ENCODE data around the gene TANGO2.

TANGO2 gene

DNA sequence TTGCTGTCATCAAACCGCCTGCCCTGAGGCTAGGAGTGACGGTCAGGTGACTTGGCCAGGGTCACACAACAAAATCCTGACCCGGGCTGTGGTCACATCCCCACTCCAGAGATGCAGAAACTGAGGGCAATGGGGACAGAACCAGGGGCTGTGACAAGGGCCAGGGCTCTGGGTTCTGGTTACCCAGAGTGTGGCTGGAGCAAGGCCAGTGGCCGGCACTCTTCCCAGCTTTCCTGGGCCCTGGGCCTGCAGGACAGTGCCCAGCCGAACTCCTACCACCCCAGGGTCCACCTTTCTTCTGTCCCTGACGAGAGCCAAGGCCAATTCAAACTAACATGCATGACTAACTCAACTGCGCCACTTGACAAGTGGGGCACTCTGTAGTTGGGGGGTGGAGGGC is 40.1 kb upstream of the TANGO2 start:
- Mint-ChIP-seq H3K4me1 (no peaks in the 10 kb centered on the region), H3K36me3 (no peaks in the 10 kb centered on the region), H3K4me3 (no peak overlapping the region), H3K9me3 (no peaks in the 10 kb centered on the region), H3K27ac (no peak overlapping the region)
- no peak for ATAC-seq
- no peak for DNase-seq (ENCODE audit: low spot score in 2 of 2)

DNA sequence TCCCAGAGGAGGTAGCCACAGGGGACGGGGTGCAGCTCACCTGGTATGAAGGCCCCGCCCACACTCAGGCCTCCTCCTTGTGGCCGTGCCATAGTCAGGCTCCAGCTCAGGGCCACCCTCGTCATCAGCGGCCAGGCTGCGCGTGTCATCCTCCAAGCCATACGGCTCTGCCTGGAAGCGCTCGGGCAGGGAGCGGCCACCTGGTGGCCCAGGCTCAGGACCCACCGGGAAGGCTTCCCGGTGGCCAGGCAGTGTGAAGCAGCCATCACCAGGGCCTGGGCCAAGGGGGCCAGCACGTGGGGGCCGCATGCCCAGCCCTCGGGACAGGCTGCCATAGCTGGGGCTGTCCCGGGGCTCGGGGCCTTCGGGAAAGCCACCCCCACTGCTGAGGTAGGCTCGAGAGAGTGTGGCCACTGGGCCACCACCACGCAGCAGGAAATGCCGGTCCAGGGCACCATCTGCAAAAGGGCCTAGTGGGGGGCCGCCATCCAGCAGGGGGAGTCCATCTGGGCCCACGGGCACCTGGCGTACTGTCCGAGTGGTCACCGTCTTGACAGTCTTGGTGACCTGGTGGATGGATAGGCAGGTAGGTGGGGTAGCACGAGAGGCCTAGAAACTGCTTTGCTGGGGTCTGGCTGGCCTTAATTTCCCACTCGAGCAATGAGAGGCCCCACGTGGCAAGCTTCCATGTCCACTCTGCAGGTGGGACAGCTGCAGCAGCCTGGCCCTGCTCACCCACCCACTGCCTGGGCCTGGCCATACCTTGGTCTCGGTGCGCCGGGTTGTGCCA is 39.5 kb upstream of the TANGO2 start:
- Mint-ChIP-seq H3K9me3 (no peaks in the 10 kb centered on the region), H3K36me3 (no peaks in the 10 kb centered on the region), H3K4me1 (no peaks in the 10 kb centered on the region), H3K4me3 (no peak overlapping the region), H3K27ac (no peak overlapping the region)
- DNase-seq (ENCODE audit: low spot score in 2 of 2): no peak
- no peak for ATAC-seq

GRCh38 chr22:19981961-19982920 is 38.7 kb upstream of the TANGO2 start:
- Mint-ChIP-seq H3K36me3 (no peaks in the 10 kb centered on the region), H3K4me3 (no peak overlapping the region), H3K4me1 (no peaks in the 10 kb centered on the region), H3K27ac (no peak overlapping the region), H3K9me3 (no peaks in the 10 kb centered on the region)
- ATAC-seq (no peak), DNase-seq (ENCODE audit: low spot score in 2 of 2) (no peak)

DNA sequence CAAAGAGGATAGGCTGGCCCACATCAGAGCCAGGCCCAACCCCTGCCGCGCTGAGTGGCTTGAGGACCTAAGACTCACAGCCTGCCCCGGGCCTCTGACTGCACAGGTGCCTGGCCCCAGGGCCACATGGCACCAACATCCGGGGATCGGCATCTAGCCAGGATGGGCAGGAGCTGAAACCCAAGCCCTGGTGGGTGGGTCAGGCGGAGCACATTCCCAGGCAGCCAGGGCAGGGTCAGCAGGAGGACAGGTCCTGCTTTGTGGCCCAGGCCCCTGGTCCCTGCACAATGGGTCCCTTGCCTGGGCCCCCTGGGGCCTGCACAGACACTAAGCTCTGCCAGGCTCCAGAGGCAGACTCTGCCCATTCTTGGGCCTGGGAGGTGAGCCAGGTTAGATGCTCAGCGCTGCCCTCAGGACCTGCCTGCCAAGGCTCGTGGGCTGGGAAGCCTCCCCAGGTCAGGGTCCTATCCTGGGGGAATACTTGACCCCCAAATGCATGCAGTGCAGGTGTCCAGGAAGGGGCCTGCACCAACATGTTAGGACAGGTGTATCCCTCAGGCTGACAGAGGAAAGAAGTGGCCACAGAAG is 37.8 kb upstream of the TANGO2 start:
- no peaks in the 10 kb centered on the region for H3K36me3 Mint-ChIP-seq
- H3K4me3 Mint-ChIP-seq: no peak overlapping the region
- H3K9me3 Mint-ChIP-seq: no peaks in the 10 kb centered on the region
- no peaks in the 10 kb centered on the region for H3K4me1 Mint-ChIP-seq
- DNase-seq (ENCODE audit: low spot score in 2 of 2) (no peak), ATAC-seq (no peak)
- H3K27ac Mint-ChIP-seq: no peak overlapping the region

DNA sequence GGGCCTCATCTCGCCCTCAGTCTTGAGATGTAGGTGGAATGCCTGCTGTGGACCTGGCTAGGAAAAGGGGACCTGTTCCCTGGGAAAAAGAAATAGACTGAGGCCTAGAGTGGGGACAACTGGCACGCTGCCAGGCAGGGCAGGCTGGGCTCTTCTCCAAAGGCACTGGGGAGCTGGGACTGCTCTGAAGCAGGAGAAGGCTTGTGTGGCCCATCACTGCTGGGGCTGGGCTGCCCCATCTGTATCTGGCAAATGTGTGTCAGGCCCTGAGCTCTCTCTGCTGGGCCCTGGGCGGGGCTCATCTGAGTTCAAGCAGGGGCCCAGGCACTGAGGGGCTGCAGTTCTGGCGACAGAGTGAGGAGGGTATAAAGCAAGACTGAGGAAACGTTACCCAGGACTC is 37.2 kb upstream of the TANGO2 start:
- H3K36me3 Mint-ChIP-seq: no peaks in the 10 kb centered on the region
- ATAC-seq (no peak), DNase-seq (ENCODE audit: low spot score in 2 of 2) (no peak)
- H3K27ac Mint-ChIP-seq: no peak overlapping the region
- no peaks in the 10 kb centered on the region for H3K9me3 Mint-ChIP-seq
- no peak overlapping the region for H3K4me3 Mint-ChIP-seq
- H3K4me1 Mint-ChIP-seq: no peaks in the 10 kb centered on the region

DNA sequence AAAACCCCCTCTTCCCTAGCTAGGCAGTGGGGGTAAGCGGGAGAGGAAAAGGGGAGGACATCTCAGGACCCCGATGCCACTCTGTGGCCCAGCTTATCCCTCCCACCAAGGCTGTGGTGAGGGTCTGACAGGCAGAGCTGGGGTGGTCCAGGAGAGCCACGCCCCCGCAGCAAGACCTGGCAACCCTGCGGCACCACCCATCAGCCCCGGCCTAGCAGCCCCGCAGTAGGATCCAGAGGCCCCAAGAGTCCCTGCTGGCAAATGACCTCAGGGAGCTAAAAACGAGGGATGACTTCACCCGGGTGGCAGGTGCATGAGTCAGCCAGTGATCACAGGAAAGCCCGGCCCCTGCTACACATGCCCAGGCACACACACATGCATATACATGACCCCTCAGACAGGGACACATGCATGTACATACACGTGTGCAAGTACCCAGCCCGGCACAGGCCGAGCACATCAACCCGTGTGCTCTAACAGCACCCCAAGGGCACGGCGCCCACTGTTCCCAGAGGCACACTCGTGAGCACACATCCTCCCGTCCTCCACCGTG is 36.6 kb upstream of the TANGO2 start:
- DNase-seq (ENCODE audit: low spot score in 2 of 2): no peak
- Mint-ChIP-seq H3K9me3 (no peaks in the 10 kb centered on the region), H3K27ac (no peak overlapping the region), H3K4me3 (no peak overlapping the region), H3K4me1 (no peaks in the 10 kb centered on the region), H3K36me3 (no peaks in the 10 kb centered on the region)
- ATAC-seq: peak; percentile 51

GRCh38 chr22:19984851-19985811 is 35.8 kb upstream of the TANGO2 start:
- H3K27ac Mint-ChIP-seq: no peak overlapping the region
- no peaks in the 10 kb centered on the region for H3K9me3 Mint-ChIP-seq
- ATAC-seq: no peak
- no peak overlapping the region for H3K4me3 Mint-ChIP-seq
- no peak for DNase-seq (ENCODE audit: low spot score in 2 of 2)
- no peaks in the 10 kb centered on the region for H3K4me1 Mint-ChIP-seq
- H3K36me3 Mint-ChIP-seq: no peaks in the 10 kb centered on the region

GRCh38 chr22:19986011-19986409 is 34.9 kb upstream of the TANGO2 start:
- DNase-seq (ENCODE audit: low spot score in 2 of 2) (no peak), ATAC-seq (no peak)
- no peak overlapping the region for H3K27ac Mint-ChIP-seq
- H3K9me3 Mint-ChIP-seq: no peaks in the 10 kb centered on the region
- H3K4me1 Mint-ChIP-seq: no peaks in the 10 kb centered on the region
- H3K4me3 Mint-ChIP-seq: peak overlapping the region; percentile 32
- no peaks in the 10 kb centered on the region for H3K36me3 Mint-ChIP-seq

DNA sequence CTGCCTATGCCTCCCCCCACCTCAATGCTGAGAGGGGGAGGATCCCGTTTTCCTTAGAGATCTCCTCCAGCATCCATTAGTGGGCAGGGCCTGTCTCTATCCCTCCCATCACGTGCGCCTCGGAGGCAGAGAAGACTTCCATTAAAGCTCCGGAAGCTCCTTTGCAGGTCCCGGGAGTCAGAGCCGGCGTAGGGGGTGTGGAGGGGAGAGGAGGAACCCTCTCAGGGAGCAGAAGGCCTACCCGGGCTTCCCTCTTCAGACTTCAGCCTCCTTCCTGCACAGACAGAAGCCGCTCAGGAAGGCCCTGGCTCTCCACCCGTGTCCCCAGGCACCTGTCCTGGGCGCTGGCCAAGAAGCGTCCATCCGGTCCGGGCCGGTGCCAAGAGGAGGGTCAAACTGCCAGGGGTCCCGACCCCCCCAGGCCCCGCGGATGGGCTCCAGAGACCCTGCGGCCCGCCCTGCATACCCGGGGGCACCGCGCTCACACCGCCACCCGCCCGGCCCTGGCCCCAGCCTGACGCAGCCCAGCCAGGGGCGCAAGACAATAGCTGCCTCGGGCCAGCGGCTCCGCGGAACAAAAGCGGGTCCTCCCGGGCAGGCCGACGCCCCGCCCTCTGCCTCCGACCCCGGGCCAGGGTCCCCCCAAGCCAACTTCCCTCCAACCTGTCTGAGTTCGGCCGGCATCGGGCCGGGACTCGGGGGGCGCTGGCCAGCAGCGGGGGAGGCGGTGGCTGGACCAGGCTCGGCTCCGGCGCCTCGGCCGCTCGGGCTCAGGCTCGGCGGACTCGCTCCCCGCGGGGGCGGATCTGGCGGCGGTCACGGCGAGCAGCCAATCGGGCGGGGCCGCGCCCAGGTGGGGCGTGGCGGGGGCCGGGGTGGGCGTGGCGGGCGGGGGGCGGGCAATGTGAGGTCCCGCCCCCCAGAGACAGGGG is 34.2 kb upstream of the TANGO2 start:
- no peaks in the 10 kb centered on the region for H3K36me3 Mint-ChIP-seq
- ATAC-seq (peak; percentile 80), DNase-seq (ENCODE audit: low spot score in 2 of 2) (peak; percentile 70 to 78)
- H3K27ac Mint-ChIP-seq: no peak overlapping the region
- H3K4me1 Mint-ChIP-seq: no peaks in the 10 kb centered on the region
- H3K9me3 Mint-ChIP-seq: no peaks in the 10 kb centered on the region
- peak overlapping the region; percentile 41 for H3K4me3 Mint-ChIP-seq

GRCh38 chr22:19987394-19988306 is 33.3 kb upstream of the TANGO2 start:
- Mint-ChIP-seq H3K36me3 (no peaks in the 10 kb centered on the region), H3K4me3 (peak overlapping the region; percentile 41), H3K27ac (no peak overlapping the region), H3K9me3 (no peaks in the 10 kb centered on the region), H3K4me1 (no peaks in the 10 kb centered on the region)
- no peak for ATAC-seq
- no peak for DNase-seq (ENCODE audit: low spot score in 2 of 2)

GRCh38 chr22:19988331-19988808 is 32.5 kb upstream of the TANGO2 start:
- no peaks in the 10 kb centered on the region for H3K9me3 Mint-ChIP-seq

DNA sequence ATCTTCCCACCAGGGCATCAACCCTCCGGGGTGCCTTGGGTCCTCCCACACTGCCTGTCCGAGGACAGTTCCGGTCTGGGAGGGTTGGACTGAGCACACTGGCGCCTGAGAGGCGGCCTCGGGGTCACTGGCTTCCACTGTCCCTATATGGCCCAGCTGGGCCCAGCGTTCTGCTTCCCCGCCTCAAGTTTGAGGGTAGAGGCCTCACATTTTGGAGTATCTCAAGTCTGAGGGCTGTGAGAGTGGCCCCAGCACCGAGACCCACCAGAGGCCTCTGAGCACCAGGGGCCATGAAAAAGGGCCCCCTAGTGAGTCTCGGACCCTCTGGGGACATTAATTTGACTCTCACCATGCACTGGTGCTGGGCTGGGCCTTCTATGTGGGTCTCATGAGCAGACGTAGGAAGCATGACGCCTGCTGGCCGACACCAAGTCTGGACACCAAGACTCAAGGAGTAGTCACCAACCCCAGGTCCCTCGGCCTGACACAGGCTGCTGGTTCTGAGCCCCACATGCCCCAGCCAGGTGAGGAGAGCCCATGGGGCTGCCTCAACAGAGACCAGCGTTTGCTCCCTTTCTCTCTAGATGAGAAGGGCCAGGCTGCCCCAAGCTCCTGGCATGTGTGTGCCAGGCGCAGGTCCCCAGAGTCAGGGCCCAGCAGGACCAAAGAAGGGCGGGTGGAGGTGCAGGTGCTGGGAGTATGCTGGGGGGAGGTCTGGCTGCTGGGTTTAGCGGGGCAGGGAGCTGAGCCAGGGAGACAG is 31.8 kb upstream of the TANGO2 start:
- Mint-ChIP-seq H3K36me3 (no peaks in the 10 kb centered on the region), H3K9me3 (no peaks in the 10 kb centered on the region), H3K4me1 (no peaks in the 10 kb centered on the region), H3K4me3 (no peak overlapping the region), H3K27ac (no peak overlapping the region)
- ATAC-seq (no peak), DNase-seq (ENCODE audit: low spot score in 2 of 2) (no peak)

More at GRCh38 chr22:19988331-19988808, 32.5 kb upstream of the TANGO2 start:
- H3K36me3 Mint-ChIP-seq: no peaks in the 10 kb centered on the region
- H3K4me1 Mint-ChIP-seq: no peaks in the 10 kb centered on the region
- DNase-seq (ENCODE audit: low spot score in 2 of 2): no peak
- H3K4me3 Mint-ChIP-seq: peak overlapping the region; percentile 41
- no peak for ATAC-seq
- H3K27ac Mint-ChIP-seq: no peak overlapping the region

All from stimulated activated effector memory CD8-positive, alpha-beta T cell treated with anti-CD3 and anti-CD28 coated beads, Interleukin-12 subunit alpha, Interleukin-12 subunit beta, amount 100 ng/mL, for 72 hours (primary cell).